Thoracic aorta (tissue), 2 donors: ENCODE measurements around the gene ZNF835. TPM values are rescaled to one million over a fixed set of nuclear protein-coding genes. Genes with fewer than 3 reads are reported as not detected.

Experiments used
- ATAC-seq: fragments of 150-250 bp; one replicate; pipeline ENCODE4 v1.8.0; 2017; ENCODE audit warnings: low read depth; ENCODE audit not compliant: insufficient number of reproducible peaks, low FRiP score
- DNase-seq: peaks from one replicate; pipeline ENCODE4 v3.0.0-alpha.2; 2020; ENCODE audit warnings: low spot score
- H3K27ac ChIP-seq, 2 donors: fragments of 200-600 bp; sonication (generic); 1 replicate in 1 of 2; 2 replicates in 1 of 2; pipeline ENCODE4 v1.5.1; 2016; ENCODE audit warnings: mild to moderate bottlenecking in 2 of 2, moderate library complexity in 2 of 2
- H3K27me3 ChIP-seq: fragments of 200-600 bp; sonication (generic); replicated peaks from 2 replicates; pipeline ENCODE4 v1.6.0; 2016; ENCODE audit warnings: mild to moderate bottlenecking; ENCODE audit not compliant: insufficient read depth
- H3K36me3 ChIP-seq: fragments of 200-600 bp; sonication (generic); one replicate; pipeline ENCODE4 v1.5.1; 2016
- H3K4me1 ChIP-seq, 2 donors: fragments of 200-600 bp; sonication (generic); 1 replicate in 1 of 2; 2 replicates in 1 of 2; pipeline versions ENCODE4 v1.5.1 to v1.6.0; 2016; ENCODE audit warnings: low read depth in 2 of 2, mild to moderate bottlenecking in 1 of 2; ENCODE audit not compliant: control insufficient read depth in 1 of 2
- H3K4me3 ChIP-seq: fragments of 200-600 bp; sonication (generic); 2 replicates; pipeline ENCODE4 v1.5.1; 2016; ENCODE audit warnings: mild to moderate bottlenecking
- H3K9me3 ChIP-seq: fragments of 200-600 bp; sonication (generic); 2 replicates; pipeline ENCODE4 v1.5.1; 2016
- CTCF ChIP-seq: fragments of 200-600 bp; sonication (generic); IDR thresholded peaks from one replicate; pipeline ENCODE4 v1.5.1; 2019; ENCODE audit warnings: antibody characterized with exemption
- total RNA-seq, 2 donors: library from RNA; depleted of rRNA; stranded (reverse); fragments of >200 nt; gene quantifications; one replicate each; pipeline versions ENCODE4 v1.1.0 to v1.2.3, GENCODE V29; 2016

ZNF835 gene
- total RNA-seq, 2 donors from 2014 or later: 4.7 to 14.5 TPM

DNA sequence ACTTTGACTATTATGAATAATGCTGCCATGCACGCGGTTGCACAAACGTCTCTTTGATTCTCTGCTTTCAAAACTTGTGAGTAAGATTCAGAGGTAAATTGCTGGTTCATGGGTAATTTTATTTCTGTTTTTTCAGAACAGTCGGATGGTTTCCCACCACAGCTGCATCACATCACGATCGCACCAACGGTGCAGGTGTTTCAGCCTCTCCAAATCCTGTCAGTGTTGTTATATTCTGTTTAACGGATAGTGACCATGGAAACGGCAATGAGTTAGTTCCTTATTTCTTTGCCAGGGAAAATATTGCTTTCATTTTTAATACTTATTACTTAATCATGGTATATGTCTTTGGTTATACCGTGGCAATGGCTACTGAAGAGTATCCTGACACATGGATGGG, 19.1 kb upstream of the ZNF835 start:
- no peak overlapping the region for H3K4me3 ChIP-seq
- no peak overlapping the region for H3K27ac ChIP-seq
- H3K4me1 ChIP-seq: no peaks in the 10 kb centered on the region
- no peaks in the 10 kb centered on the region for H3K27me3 ChIP-seq
- H3K9me3 ChIP-seq: no peaks in the 10 kb centered on the region
- no peaks in the 10 kb centered on the region for H3K36me3 ChIP-seq
- no peak for DNase-seq
- no peak for ATAC-seq
- TF ChIP-seq CTCF: no peak

- Histone ChIP-seq H3K4me3 (no peak overlapping the region), H3K27me3 (no peaks in the 10 kb centered on the region), H3K36me3 (no peaks in the 10 kb centered on the region), H3K9me3 (no peaks in the 10 kb centered on the region), H3K4me1 (no peaks in the 10 kb centered on the region), H3K27ac (no peak overlapping the region)
- TF ChIP-seq CTCF: no peak
- ATAC-seq (no peak), DNase-seq (no peak)
Measured at GRCh38 chr19:56689198-56689597, 17.6 kb upstream of the ZNF835 start.

GRCh38 chr19:56687031-56687430, 15.5 kb upstream of the ZNF835 start:
- H3K27ac ChIP-seq: no peak overlapping the region
- no peak overlapping the region for H3K4me3 ChIP-seq
- no peak for ATAC-seq
- no peaks in the 10 kb centered on the region for H3K4me1 ChIP-seq
- no peaks in the 10 kb centered on the region for H3K27me3 ChIP-seq
- H3K36me3 ChIP-seq: no peaks in the 10 kb centered on the region
- H3K9me3 ChIP-seq: no peaks in the 10 kb centered on the region
- DNase-seq: no peak
- TF ChIP-seq CTCF: no peak

DNA sequence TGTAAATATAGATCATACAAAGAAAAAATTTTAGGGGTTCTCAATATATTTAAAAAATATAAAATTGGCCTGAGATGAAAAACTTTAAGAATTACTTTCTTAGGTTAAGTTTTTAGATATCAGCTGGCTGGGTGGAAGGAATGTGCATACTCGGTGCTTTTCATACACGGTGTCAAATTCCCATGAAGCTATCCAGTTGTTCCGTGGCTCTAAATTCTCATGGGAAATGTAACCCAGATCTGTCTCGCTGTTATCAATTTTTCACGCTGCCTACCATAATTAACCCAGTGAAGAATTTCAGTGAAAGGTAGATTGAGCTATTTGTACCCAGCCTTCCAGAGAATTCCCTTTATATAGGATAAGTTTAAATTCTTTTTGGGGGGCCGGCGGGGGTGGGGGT, 11.6 kb upstream of the ZNF835 start:
- Histone ChIP-seq H3K36me3 (no peaks in the 10 kb centered on the region), H3K4me1 (no peaks in the 10 kb centered on the region), H3K4me3 (no peak overlapping the region), H3K27ac (no peak overlapping the region), H3K9me3 (no peaks in the 10 kb centered on the region), H3K27me3 (no peaks in the 10 kb centered on the region)
- no peak for ATAC-seq
- no peak for DNase-seq
- TF ChIP-seq CTCF: no peak

- no peak for ATAC-seq
- no peak for DNase-seq
- Histone ChIP-seq H3K27me3 (no peaks in the 10 kb centered on the region), H3K4me1 (no peaks in the 10 kb centered on the region), H3K36me3 (no peaks in the 10 kb centered on the region), H3K4me3 (no peak overlapping the region), H3K9me3 (no peaks in the 10 kb centered on the region), H3K27ac (no peak overlapping the region)
- TF ChIP-seq CTCF: no peak
Measured at GRCh38 chr19:56681702-56682101, 10.1 kb upstream of the ZNF835 start.
